ENCODE measurements around the gene FNDC3B.

The FNDC3B gene

DNA sequence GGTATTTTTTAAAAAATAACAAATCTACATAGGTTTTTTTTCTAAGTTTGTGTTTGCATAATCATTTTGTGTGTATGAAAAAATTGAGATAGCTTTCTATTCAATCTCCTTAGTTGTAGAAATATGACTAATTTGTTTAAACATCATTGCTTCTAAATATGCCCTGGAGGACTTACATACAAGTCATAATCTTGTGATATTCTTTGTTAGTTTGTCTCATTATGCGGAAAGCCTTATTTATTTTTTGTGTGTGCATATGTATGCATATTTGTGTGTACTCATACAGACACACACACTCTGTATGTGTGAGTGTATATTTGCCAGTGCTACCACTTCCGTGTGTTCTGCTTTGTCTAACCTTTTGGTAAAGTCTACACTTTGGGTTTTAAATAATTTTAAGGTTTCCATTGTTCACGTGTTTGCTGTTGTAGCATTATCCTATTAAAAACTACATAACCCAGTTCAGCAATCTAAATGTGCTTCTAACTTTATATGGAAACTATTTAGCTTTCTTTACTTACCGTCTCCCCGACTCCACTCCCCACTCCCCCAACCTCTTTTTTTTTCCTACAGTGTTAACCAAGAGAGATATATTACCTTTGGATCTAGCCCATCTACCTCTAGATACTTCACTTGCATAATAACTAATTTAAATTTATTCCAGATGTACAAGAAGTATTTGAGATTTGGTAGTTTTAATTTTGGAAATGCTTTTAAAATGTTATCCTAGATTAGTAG, 111.7 kb downstream of the FNDC3B start:
- peaks cover 5% of the 10 kb centered on the region for H4K20me1 ChIP-seq (ENCODE audit: insufficient read depth, low read length, poor library complexity, severe bottlenecking)
- H2AFZ ChIP-seq (ENCODE audit: low read length), result no peak overlapping the region
- no peak overlapping the region for H3K4me3 ChIP-seq (ENCODE audit: low read length, poor library complexity, severe bottlenecking)
- H3K4me2 ChIP-seq (ENCODE audit: low read depth, low read length, poor library complexity, severe bottlenecking), result no peak overlapping the region
- H3K9me3 ChIP-seq (ENCODE audit: insufficient read depth, low read depth, low read length), result no peaks in the 10 kb centered on the region
- no peaks in the 10 kb centered on the region for H3K36me3 ChIP-seq (ENCODE audit: insufficient read depth, low read length)
- H3K9me2 ChIP-seq (replicated peaks; ENCODE audit: low read depth, low read length), result no peaks in the 10 kb centered on the region
- H3K27me3 ChIP-seq (ENCODE audit: insufficient read depth, low read length, poor library complexity, severe bottlenecking), result no peaks in the 10 kb centered on the region
- no peak overlapping the region for H3K9ac ChIP-seq (ENCODE audit: low read depth, low read length, poor library complexity, severe bottlenecking)
- TF ChIP-seq, protein P1, sequence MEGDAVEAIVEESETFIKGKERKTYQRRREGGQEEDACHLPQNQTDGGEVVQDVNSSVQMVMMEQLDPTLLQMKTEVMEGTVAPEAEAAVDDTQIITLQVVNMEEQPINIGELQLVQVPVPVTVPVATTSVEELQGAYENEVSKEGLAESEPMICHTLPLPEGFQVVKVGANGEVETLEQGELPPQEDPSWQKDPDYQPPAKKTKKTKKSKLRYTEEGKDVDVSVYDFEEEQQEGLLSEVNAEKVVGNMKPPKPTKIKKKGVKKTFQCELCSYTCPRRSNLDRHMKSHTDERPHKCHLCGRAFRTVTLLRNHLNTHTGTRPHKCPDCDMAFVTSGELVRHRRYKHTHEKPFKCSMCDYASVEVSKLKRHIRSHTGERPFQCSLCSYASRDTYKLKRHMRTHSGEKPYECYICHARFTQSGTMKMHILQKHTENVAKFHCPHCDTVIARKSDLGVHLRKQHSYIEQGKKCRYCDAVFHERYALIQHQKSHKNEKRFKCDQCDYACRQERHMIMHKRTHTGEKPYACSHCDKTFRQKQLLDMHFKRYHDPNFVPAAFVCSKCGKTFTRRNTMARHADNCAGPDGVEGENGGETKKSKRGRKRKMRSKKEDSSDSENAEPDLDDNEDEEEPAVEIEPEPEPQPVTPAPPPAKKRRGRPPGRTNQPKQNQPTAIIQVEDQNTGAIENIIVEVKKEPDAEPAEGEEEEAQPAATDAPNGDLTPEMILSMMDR (conservative IDR thresholded peaks at IDR 0.05; ENCODE audit: low read length), result no peak
- no peak for TF ChIP-seq EZH2phosphoT487 (IDR thresholded peaks at IDR 0.05; ENCODE audit: borderline replicate concordance)
- peaks cover 50% of the 10 kb centered on the region for H3K4me1 ChIP-seq (ENCODE audit: insufficient read depth, low read length, poor library complexity, severe bottlenecking)
- peaks cover 16% of the 10 kb centered on the region; the same call in 1 of the 2 replicates for H3K79me2 ChIP-seq (ENCODE audit: insufficient read depth, low read length)
- H3F3A ChIP-seq (ENCODE audit: low read depth), result no peaks in the 10 kb centered on the region

DNA sequence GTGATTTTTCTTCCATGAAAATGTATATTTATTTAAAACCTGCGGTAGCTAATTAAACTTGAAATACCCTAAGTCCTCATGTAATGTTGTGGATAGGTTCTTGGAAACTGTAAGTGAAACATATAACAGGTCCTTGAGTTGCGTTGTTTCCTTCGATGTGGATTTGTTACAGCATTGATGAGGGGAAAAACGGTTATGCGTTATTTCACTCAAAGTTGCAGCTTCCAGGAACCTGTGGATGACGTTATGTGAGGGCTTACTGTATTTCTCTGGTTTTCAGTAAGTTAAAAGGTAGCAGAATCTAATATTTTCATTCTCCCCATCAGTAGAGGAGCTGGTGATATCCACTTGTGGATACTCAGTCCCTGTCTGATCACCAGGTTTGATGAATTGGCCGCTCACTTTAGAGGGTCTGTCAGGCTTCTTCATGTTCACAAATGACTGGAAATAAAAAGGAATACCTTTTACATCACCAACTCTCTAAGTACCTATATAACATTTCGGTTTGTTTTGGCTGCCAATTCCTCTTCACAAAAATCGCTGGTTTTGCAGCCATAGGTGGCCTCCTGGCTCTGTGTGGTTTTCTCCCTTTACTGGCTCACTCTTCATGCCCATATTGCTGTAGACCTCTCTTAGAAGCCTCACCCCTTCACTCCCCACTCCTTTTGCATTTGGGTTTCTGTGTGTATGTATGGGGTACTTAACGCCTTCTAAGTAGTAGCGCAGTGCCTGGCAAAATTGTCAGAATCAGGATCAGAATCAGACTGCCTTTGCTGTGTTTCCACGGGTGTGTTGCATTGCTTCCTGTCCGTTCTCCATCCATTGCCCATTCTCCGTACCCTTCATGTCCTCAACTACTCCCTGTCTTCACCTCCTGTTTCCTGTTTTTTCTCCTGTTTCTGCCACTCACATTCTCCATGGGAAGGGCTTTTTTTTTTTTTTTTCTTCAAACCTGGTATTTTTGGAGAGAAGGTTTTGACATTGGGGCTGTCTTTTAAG, 112.6 kb downstream of the FNDC3B start:
- no peak overlapping the region for H3K4me3 ChIP-seq (ENCODE audit: low read length, poor library complexity, severe bottlenecking)

DNA sequence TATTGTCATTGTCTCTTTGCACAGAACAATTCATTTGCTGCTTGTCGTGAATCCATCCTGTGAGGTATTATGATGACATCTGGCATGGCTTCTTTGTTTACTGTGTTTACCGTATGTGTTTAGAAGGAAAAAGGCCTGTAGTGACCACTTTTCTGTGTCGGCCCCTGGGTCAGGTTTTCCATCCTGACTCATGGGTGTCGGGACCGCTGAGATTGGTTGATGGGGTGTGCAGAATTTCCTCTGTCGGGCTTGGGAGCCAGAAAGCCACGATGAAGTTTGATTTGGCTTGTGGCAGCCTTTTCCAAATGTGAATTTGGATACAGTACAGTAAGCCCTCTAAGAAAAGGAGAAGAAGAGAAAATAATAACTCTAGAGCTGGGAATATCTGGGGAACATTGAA, 113.5 kb downstream of the FNDC3B start:
- Histone ChIP-seq H3F3A (ENCODE audit: low read depth) (no peaks in the 10 kb centered on the region), H3K9me3 (ENCODE audit: insufficient read depth, low read depth, low read length) (no peaks in the 10 kb centered on the region), H4K20me1 (ENCODE audit: insufficient read depth, low read length, poor library complexity, severe bottlenecking) (peaks cover 3% of the 10 kb centered on the region), H2AFZ (ENCODE audit: low read length) (no peak overlapping the region), H3K27me3 (ENCODE audit: insufficient read depth, low read length, poor library complexity, severe bottlenecking) (no peaks in the 10 kb centered on the region), H3K36me3 (ENCODE audit: insufficient read depth, low read length) (no peaks in the 10 kb centered on the region), H3K4me3 (ENCODE audit: low read length, poor library complexity, severe bottlenecking) (peak overlapping the region; percentile 8), H3K9me2 (replicated peaks; ENCODE audit: low read depth, low read length) (no peaks in the 10 kb centered on the region), H3K4me1 (ENCODE audit: insufficient read depth, low read length, poor library complexity, severe bottlenecking) (peaks cover 42% of the 10 kb centered on the region), H3K9ac (ENCODE audit: low read depth, low read length, poor library complexity, severe bottlenecking) (peak overlapping the region; percentile 24), H3K79me2 (ENCODE audit: insufficient read depth, low read length) (peaks cover 16% of the 10 kb centered on the region; the same call in 1 of the 2 replicates), H3K4me2 (ENCODE audit: low read depth, low read length, poor library complexity, severe bottlenecking) (peak overlapping the region; percentile 48)
- TF ChIP-seq, protein P1 (conservative IDR thresholded peaks at IDR 0.05; ENCODE audit: low read length), result no peak
- no peak for TF ChIP-seq EZH2phosphoT487 (IDR thresholded peaks at IDR 0.05; ENCODE audit: borderline replicate concordance)

More for the DNA sequence above, 112.6 kb downstream of the FNDC3B start:
- no peaks in the 10 kb centered on the region for H3F3A ChIP-seq (ENCODE audit: low read depth)
- H2AFZ ChIP-seq (ENCODE audit: low read length), result no peak overlapping the region
- H3K4me1 ChIP-seq (ENCODE audit: insufficient read depth, low read length, poor library complexity, severe bottlenecking), result peaks cover 43% of the 10 kb centered on the region
- no peak overlapping the region for H3K4me2 ChIP-seq (ENCODE audit: low read depth, low read length, poor library complexity, severe bottlenecking)
- peaks cover 16% of the 10 kb centered on the region; the same call in 1 of the 2 replicates for H3K79me2 ChIP-seq (ENCODE audit: insufficient read depth, low read length)
- H3K36me3 ChIP-seq (ENCODE audit: insufficient read depth, low read length), result no peaks in the 10 kb centered on the region
- H3K9me2 ChIP-seq (replicated peaks; ENCODE audit: low read depth, low read length), result no peaks in the 10 kb centered on the region
- TF ChIP-seq, protein P1 (conservative IDR thresholded peaks at IDR 0.05; ENCODE audit: low read length), result no peak
- TF ChIP-seq EZH2phosphoT487 (IDR thresholded peaks at IDR 0.05; ENCODE audit: borderline replicate concordance), result no peak
- peaks cover 3% of the 10 kb centered on the region for H4K20me1 ChIP-seq (ENCODE audit: insufficient read depth, low read length, poor library complexity, severe bottlenecking)
- H3K9me3 ChIP-seq (ENCODE audit: insufficient read depth, low read depth, low read length), result no peaks in the 10 kb centered on the region
- no peak overlapping the region for H3K9ac ChIP-seq (ENCODE audit: low read depth, low read length, poor library complexity, severe bottlenecking)
- H3K27me3 ChIP-seq (ENCODE audit: insufficient read depth, low read length, poor library complexity, severe bottlenecking), result no peaks in the 10 kb centered on the region

Data from Loucy (cell line).